Measurements from ENCODE around the gene C10orf71. TPM values are rescaled to one million over a fixed set of nuclear protein-coding genes. Genes with fewer than 3 reads are reported as not detected.

C10orf71 gene
- total and polyA plus RNA-seq, 2 donors (not counting 1 experiment from before 2014, with no cell fraction given) = not detected

GRCh38 chr10:49330127-49330665 is 31.2 kb downstream of the C10orf71 start:
- Mint-ChIP-seq H3K27me3 (peaks cover 4% of the 10 kb centered on the region), H3K4me1 (no peaks in the 10 kb centered on the region)

GRCh38 chr10:49331431-49331830 is 32.5 kb downstream of the C10orf71 start:
- DNase-seq (no peak), ATAC-seq (ENCODE audit: low read depth) (no peak)
- ChIA-PET CTCF (no interaction called here), POLR2A (no interaction called here)
- Histone ChIP-seq H3K4me2 (replicated peaks; ENCODE audit: low read depth, low read length, poor library complexity, severe bottlenecking) (no peak overlapping the region), H3K79me2 (ENCODE audit: control insufficient read depth, insufficient read depth, low read length) (no peaks in the 10 kb centered on the region), H3K27ac (ENCODE audit: low read length in 2 of 2) (no peak overlapping the region), H3K4me3 (ENCODE audit: control extremely low read depth in 1 of 5, extremely low read depth in 1 of 5, insufficient read depth in 1 of 5, low read depth in 2 of 5, low read length in 4 of 5) (no peak overlapping the region), H3K36me3 (replicated peaks in 1 of 2; ENCODE audit: control extremely low read depth in 1 of 2, control insufficient read depth in 1 of 2, extremely low read depth in 1 of 2, insufficient read depth in 2 of 2, low read length in 1 of 2) (no peaks in the 10 kb centered on the region), H3K4me1 (ENCODE audit: control insufficient read depth in 2 of 2, insufficient read depth in 2 of 2, low read length in 2 of 2) (no peaks in the 10 kb centered on the region), H3K9me3 (ENCODE audit: control extremely low read depth in 1 of 3, control insufficient read depth in 2 of 3, insufficient read depth in 1 of 3, low read length in 2 of 3) (peaks cover 0 to 7% (median 0%) of the 10 kb centered on the region in 3 donors), H3K9ac (ENCODE audit: low read length) (no peak overlapping the region), H3K27me3 (replicated peaks in 1 of 4; ENCODE audit: control extremely low read depth in 1 of 4, control insufficient read depth in 3 of 4, insufficient read depth in 4 of 4, low read length in 3 of 4) (no peaks in the 10 kb centered on the region), H4K20me1 (ENCODE audit: control insufficient read depth, insufficient read depth, low read length, poor library complexity, severe bottlenecking) (no peaks in the 10 kb centered on the region), H2AFZ (ENCODE audit: insufficient read depth, low read depth, low read length, poor library complexity, severe bottlenecking) (no peak overlapping the region)
- 86% methylated on average over 2 of the region's 3 CpGs for WGBS (ENCODE audit: insufficient coverage)
- H3K27ac Mint-ChIP-seq = no peak overlapping the region
- no peak overlapping the region for H3K4me3 Mint-ChIP-seq
- TF ChIP-seq EZH2 (IDR thresholded peaks at IDR 0.05; ENCODE audit: borderline replicate concordance, insufficient read depth, low read depth, low read length, poor library complexity, severe bottlenecking) (no peak), CTCF (IDR thresholded peaks at IDR 0.05) (no peak)
- H3K27me3 Mint-ChIP-seq = peaks cover 4% of the 10 kb centered on the region
- intact Hi-C loops (cut with micrococcal nuclease) = no loop called here
- H3K4me1 Mint-ChIP-seq = no peaks in the 10 kb centered on the region
- peaks cover 4% of the 10 kb centered on the region for H3K9me3 Mint-ChIP-seq (ENCODE audit: insufficient read depth)

More at GRCh38 chr10:49330127-49330665, 31.2 kb downstream of the C10orf71 start:
- Mint-ChIP-seq H3K9me3 (ENCODE audit: insufficient read depth) (no peaks in the 10 kb centered on the region), H3K4me3 (no peak overlapping the region), H3K27ac (no peak overlapping the region)
- ChIA-PET CTCF (no interaction called here), POLR2A (no interaction called here)
- no peaks in the 10 kb centered on the region for H3K4me1 ChIP-seq (ENCODE audit: control insufficient read depth in 2 of 2, insufficient read depth in 2 of 2, low read length in 2 of 2)
- no peaks in the 10 kb centered on the region for H4K20me1 ChIP-seq (ENCODE audit: control insufficient read depth, insufficient read depth, low read length, poor library complexity, severe bottlenecking)
- WGBS (ENCODE audit: insufficient coverage) = 88% methylated on average over 3 of the region's 5 CpGs
- H3K4me2 ChIP-seq (replicated peaks; ENCODE audit: low read depth, low read length, poor library complexity, severe bottlenecking) = no peak overlapping the region
- no peak overlapping the region for H3K27ac ChIP-seq (ENCODE audit: low read length in 2 of 2)
- no peak for ATAC-seq (ENCODE audit: low read depth)
- intact Hi-C loops (cut with micrococcal nuclease) = no loop called here
- H2AFZ ChIP-seq (ENCODE audit: insufficient read depth, low read depth, low read length, poor library complexity, severe bottlenecking) = no peak overlapping the region
- no peak for DNase-seq
- H3K79me2 ChIP-seq (ENCODE audit: control insufficient read depth, insufficient read depth, low read length) = no peaks in the 10 kb centered on the region
- no peak overlapping the region for H3K9ac ChIP-seq (ENCODE audit: low read length)
- peaks cover 0 to 5% (median 0%) of the 10 kb centered on the region in 3 donors for H3K9me3 ChIP-seq (ENCODE audit: control extremely low read depth in 1 of 3, control insufficient read depth in 2 of 3, insufficient read depth in 1 of 3, low read length in 2 of 3)
- no peak for TF ChIP-seq CTCF (IDR thresholded peaks at IDR 0.05)
- no peaks in the 10 kb centered on the region for H3K27me3 ChIP-seq (replicated peaks in 1 of 4; ENCODE audit: control extremely low read depth in 1 of 4, control insufficient read depth in 3 of 4, insufficient read depth in 4 of 4, low read length in 3 of 4)
- H3K4me3 ChIP-seq (ENCODE audit: control extremely low read depth in 1 of 5, extremely low read depth in 1 of 5, insufficient read depth in 1 of 5, low read depth in 2 of 5, low read length in 4 of 5) = no peak overlapping the region
- H3K36me3 ChIP-seq (replicated peaks in 1 of 2; ENCODE audit: control extremely low read depth in 1 of 2, control insufficient read depth in 1 of 2, extremely low read depth in 1 of 2, insufficient read depth in 2 of 2, low read length in 1 of 2) = no peaks in the 10 kb centered on the region
